ENCODE measurements around the gene ESR1.

Gene ESR1

DNA sequence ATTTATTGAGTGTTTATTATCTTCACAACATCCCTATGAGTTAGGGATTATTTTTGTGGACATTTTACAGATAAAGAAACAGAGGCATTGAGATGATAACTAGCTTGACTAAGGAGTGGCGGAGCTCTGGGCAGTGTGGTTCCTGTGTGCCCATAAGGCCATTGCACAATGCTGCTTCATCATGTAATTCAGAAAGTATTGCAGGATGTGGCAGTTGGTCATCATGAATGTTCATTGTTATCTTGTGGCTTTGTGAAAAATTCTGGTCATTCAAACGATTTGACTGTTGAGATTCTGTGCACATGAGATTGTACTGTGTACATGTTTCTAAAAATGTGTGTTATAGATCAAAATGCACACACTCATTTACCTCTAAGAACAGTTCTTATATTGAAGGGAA is 150.8 kb downstream of the ESR1 start (continued):
- TF ChIP-seq PATZ1 (CRISPR knock-in tag; IDR thresholded peaks at IDR 0.05; ENCODE audit: borderline replicate concordance) (no peak), OSR1 (CRISPR knock-in tag; IDR thresholded peaks at IDR 0.05) (no peak), ZFP3 (CRISPR knock-in tag; IDR thresholded peaks at IDR 0.05) (no peak), ISL1 (CRISPR knock-in tag; IDR thresholded peaks at IDR 0.05) (no peak), ZNF8 (CRISPR knock-in tag; IDR thresholded peaks at IDR 0.05) (no peak), ESRRG (CRISPR knock-in tag; IDR thresholded peaks at IDR 0.05) (no peak)
- TF ChIP-seq, protein P1, sequence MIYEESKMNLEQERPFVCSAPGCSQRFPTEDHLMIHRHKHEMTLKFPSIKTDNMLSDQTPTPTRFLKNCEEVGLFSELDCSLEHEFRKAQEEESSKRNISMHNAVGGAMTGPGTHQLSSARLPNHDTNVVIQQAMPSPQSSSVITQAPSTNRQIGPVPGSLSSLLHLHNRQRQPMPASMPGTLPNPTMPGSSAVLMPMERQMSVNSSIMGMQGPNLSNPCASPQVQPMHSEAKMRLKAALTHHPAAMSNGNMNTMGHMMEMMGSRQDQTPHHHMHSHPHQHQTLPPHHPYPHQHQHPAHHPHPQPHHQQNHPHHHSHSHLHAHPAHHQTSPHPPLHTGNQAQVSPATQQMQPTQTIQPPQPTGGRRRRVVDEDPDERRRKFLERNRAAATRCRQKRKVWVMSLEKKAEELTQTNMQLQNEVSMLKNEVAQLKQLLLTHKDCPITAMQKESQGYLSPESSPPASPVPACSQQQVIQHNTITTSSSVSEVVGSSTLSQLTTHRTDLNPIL (CRISPR knock-in tag; IDR thresholded peaks at IDR 0.05; ENCODE audit: low read depth): no peak
- TF ChIP-seq, protein P2, sequence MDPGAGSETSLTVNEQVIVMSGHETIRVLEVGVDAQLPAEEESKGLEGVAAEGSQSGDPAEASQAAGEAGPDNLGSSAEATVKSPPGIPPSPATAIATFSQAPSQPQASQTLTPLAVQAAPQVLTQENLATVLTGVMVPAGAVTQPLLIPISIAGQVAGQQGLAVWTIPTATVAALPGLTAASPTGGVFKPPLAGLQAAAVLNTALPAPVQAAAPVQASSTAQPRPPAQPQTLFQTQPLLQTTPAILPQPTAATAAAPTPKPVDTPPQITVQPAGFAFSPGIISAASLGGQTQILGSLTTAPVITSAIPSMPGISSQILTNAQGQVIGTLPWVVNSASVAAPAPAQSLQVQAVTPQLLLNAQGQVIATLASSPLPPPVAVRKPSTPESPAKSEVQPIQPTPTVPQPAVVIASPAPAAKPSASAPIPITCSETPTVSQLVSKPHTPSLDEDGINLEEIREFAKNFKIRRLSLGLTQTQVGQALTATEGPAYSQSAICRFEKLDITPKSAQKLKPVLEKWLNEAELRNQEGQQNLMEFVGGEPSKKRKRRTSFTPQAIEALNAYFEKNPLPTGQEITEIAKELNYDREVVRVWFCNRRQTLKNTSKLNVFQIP (CRISPR knock-in tag; IDR thresholded peaks at IDR 0.05; ENCODE audit: borderline replicate concordance, low read depth): no peak

DNA sequence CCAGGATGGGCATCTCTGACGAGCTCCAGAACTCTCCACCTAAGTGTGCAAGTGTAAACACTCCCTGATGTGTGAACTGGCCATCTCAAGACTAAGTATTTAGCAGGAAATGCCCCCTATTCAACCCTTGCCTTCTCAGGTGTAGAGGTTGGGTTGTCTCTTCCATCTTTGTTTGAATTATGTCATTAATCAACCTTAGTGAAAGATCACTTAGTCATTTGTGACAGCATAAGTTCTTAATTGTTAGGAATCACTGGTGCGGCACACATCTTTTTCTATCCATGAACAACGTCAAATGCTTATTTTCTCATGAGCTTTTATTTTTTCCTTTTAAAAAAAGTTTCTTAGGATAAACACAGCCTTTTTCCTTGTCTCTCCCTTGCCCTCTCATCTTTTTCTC is 151.6 kb downstream of the ESR1 start:
- TF ChIP-seq, protein P1 (CRISPR knock-in tag; IDR thresholded peaks at IDR 0.05; ENCODE audit: low read depth): no peak
- TF ChIP-seq ZNF8 (CRISPR knock-in tag; IDR thresholded peaks at IDR 0.05) (no peak), ZNF565 (CRISPR knock-in tag; conservative IDR thresholded peaks at IDR 0.05; ENCODE audit: low read depth) (no peak), TOX (CRISPR knock-in tag; IDR thresholded peaks at IDR 0.05; ENCODE audit: borderline replicate concordance) (no peak), BACH2 (CRISPR knock-in tag; IDR thresholded peaks at IDR 0.05; ENCODE audit: borderline replicate concordance) (no peak), ZNF70 (CRISPR knock-in tag; IDR thresholded peaks at IDR 0.05) (no peak), ESRRG (CRISPR knock-in tag; IDR thresholded peaks at IDR 0.05) (no peak), RARB (CRISPR knock-in tag; IDR thresholded peaks at IDR 0.05) (no peak), PPARA (CRISPR knock-in tag; IDR thresholded peaks at IDR 0.05; ENCODE audit: borderline replicate concordance) (no peak), PATZ1 (CRISPR knock-in tag; IDR thresholded peaks at IDR 0.05; ENCODE audit: borderline replicate concordance) (no peak)
- ATAC-seq: no peak

DNA sequence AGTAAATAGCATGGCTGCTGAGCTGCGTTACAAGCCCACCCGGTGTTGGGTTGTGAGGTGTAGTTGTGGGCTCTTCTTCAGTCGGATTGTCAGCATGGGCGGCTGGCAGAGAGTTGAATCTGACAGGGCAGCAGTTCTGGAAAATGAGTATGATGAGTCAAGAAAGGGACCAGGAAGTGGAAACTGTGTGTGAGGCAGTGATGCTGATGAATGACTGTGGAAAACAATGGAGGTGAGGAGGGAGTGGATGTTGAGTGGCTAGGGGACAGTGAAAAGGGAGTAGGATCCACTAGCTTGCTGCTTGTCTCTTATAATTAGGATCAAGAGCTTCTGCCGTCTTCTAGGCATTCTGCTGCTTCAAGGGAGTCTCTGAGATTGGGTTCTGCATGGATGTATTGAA is 154.3 kb downstream of the ESR1 start:
- TF ChIP-seq GLIS3 (CRISPR knock-in tag; IDR thresholded peaks at IDR 0.05) (no peak), TCF4 (CRISPR knock-in tag; IDR thresholded peaks at IDR 0.05; ENCODE audit: borderline replicate concordance) (no peak), PATZ1 (CRISPR knock-in tag; IDR thresholded peaks at IDR 0.05; ENCODE audit: borderline replicate concordance) (no peak)
- ATAC-seq: no peak

DNA sequence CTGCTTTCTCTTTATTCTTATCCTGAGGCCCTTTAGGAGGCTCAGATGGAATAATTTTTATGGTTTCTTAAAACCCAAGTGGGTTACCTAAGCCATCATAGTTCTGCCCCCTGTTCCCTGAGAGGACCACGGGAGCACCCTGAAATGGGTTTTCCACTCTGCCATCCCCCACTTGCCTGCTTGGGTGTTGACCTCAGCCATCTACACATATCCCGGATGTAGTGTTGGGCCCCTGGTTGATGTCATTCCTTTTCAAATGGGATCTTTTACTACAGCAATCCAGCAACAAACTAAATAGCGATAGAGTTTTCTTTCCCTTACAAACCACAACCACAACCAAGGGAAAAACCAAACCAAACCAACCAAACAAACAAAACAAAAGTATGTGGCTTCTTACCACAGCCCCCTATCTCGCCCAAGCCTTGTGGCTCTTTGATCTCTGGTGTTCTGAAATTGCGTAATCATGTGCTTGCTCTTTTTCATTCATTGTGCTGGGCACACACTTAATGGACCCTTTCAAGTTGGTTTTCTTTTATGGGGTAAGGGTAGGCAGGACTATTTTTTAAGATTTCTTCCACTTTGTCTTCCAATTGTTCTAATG is 154.9 kb downstream of the ESR1 start:
- TF ChIP-seq BACH2 (CRISPR knock-in tag; IDR thresholded peaks at IDR 0.05; ENCODE audit: borderline replicate concordance) (no peak), SNAI2 (CRISPR knock-in tag; IDR thresholded peaks at IDR 0.05) (no peak), TCF4 (CRISPR knock-in tag; IDR thresholded peaks at IDR 0.05; ENCODE audit: borderline replicate concordance) (no peak)
- TF ChIP-seq, protein P3, sequence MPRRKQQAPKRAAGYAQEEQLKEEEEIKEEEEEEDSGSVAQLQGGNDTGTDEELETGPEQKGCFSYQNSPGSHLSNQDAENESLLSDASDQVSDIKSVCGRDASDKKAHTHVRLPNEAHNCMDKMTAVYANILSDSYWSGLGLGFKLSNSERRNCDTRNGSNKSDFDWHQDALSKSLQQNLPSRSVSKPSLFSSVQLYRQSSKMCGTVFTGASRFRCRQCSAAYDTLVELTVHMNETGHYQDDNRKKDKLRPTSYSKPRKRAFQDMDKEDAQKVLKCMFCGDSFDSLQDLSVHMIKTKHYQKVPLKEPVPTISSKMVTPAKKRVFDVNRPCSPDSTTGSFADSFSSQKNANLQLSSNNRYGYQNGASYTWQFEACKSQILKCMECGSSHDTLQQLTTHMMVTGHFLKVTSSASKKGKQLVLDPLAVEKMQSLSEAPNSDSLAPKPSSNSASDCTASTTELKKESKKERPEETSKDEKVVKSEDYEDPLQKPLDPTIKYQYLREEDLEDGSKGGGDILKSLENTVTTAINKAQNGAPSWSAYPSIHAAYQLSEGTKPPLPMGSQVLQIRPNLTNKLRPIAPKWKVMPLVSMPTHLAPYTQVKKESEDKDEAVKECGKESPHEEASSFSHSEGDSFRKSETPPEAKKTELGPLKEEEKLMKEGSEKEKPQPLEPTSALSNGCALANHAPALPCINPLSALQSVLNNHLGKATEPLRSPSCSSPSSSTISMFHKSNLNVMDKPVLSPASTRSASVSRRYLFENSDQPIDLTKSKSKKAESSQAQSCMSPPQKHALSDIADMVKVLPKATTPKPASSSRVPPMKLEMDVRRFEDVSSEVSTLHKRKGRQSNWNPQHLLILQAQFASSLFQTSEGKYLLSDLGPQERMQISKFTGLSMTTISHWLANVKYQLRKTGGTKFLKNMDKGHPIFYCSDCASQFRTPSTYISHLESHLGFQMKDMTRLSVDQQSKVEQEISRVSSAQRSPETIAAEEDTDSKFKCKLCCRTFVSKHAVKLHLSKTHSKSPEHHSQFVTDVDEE (CRISPR knock-in tag; IDR thresholded peaks at IDR 0.05): no peak
- no peak for ATAC-seq
